ENCODE measurements around the gene TECPR1.

TECPR1 gene

DNA sequence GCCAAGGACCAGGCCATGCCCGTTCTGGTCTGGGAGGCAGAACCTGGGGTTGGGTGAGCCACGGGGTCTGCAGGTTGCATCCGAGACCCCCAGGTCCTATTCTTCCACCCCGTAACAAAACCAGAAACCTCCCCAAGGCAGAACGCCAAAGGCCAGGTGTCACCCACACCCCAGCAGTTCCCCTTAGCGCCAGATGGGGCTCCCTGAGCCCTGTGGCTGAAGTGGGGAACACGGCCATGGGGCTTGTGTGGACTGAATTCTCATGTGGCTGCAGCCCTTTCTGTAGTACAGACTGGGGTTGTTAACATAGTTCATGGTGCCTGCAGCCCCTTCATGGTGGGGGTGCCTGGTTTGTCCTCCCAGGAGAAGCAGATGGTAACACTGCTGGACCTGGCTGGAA, 39.7 kb upstream of the TECPR1 start:
- H3K36me3 ChIP-seq (ENCODE audit: insufficient read depth, low read length), result no peaks in the 10 kb centered on the region
- H3K27ac ChIP-seq (ENCODE audit: low read depth, low read length, poor library complexity, severe bottlenecking), result no peak overlapping the region
- TF ChIP-seq EZH2 (IDR thresholded peaks at IDR 0.05; ENCODE audit: borderline replicate concordance, low read length), result no peak
- TF ChIP-seq, protein P1, sequence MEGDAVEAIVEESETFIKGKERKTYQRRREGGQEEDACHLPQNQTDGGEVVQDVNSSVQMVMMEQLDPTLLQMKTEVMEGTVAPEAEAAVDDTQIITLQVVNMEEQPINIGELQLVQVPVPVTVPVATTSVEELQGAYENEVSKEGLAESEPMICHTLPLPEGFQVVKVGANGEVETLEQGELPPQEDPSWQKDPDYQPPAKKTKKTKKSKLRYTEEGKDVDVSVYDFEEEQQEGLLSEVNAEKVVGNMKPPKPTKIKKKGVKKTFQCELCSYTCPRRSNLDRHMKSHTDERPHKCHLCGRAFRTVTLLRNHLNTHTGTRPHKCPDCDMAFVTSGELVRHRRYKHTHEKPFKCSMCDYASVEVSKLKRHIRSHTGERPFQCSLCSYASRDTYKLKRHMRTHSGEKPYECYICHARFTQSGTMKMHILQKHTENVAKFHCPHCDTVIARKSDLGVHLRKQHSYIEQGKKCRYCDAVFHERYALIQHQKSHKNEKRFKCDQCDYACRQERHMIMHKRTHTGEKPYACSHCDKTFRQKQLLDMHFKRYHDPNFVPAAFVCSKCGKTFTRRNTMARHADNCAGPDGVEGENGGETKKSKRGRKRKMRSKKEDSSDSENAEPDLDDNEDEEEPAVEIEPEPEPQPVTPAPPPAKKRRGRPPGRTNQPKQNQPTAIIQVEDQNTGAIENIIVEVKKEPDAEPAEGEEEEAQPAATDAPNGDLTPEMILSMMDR (IDR thresholded peaks at IDR 0.05; ENCODE audit: low read length), result peak; percentile 29; the same call in 1 of the 2 replicates
- H3K27me3 ChIP-seq (ENCODE audit: insufficient read depth, low read length), result no peaks in the 10 kb centered on the region
- no peak overlapping the region for H2AFZ ChIP-seq (ENCODE audit: low read length)
- H3K4me3 ChIP-seq (ENCODE audit: low read depth, low read length, poor library complexity, severe bottlenecking), result no peak overlapping the region
- no peak overlapping the region for H3K4me2 ChIP-seq (ENCODE audit: low read length)
- no peaks in the 10 kb centered on the region for H3K9me2 ChIP-seq (ENCODE audit: low read depth, low read length)
- H3K9me3 ChIP-seq (ENCODE audit: low read length), result no peaks in the 10 kb centered on the region
- H3K79me2 ChIP-seq (ENCODE audit: insufficient read depth, low read length), result no peaks in the 10 kb centered on the region
- no peak overlapping the region for H3K9ac ChIP-seq (ENCODE audit: low read length)
- H4K20me1 ChIP-seq (ENCODE audit: insufficient read depth, low read length), result no peaks in the 10 kb centered on the region
- no peaks in the 10 kb centered on the region for H3F3A ChIP-seq (ENCODE audit: insufficient read depth, low read length)
- no peaks in the 10 kb centered on the region for H3K4me1 ChIP-seq (ENCODE audit: insufficient read depth, low read length, severe bottlenecking)

DNA sequence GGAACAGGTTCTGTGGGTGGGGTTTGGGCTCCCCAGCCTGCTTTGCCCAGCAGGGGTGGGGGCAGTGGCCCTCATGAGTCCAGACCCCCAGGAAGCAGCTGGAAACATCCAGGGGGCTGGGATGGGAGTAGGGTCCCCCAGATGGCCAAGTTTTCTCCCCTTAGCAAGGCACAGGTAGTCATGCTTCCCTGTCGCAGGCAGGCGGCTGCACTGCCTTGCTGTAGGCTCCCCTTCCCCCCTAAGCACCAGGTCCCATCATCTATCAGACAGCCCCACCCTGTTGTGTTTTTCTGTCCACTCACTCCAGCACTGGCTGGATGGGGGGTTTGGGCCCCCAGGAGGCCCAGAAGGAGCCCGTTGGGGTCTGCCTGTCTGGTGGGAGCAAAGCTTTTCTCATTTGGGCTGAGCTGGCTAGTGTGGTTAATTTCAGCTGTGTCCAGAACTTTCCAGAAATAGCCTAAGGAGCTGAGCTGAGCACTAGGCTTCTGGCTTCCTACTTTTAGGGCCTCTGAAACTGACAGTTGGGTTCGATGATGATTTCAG, 37.4 kb upstream of the TECPR1 start:
- Histone ChIP-seq H3F3A (ENCODE audit: insufficient read depth, low read length) (no peaks in the 10 kb centered on the region), H3K36me3 (ENCODE audit: insufficient read depth, low read length) (no peaks in the 10 kb centered on the region), H3K9me2 (ENCODE audit: low read depth, low read length) (no peaks in the 10 kb centered on the region), H3K4me2 (ENCODE audit: low read length) (no peak overlapping the region), H3K27me3 (ENCODE audit: insufficient read depth, low read length) (no peaks in the 10 kb centered on the region), H3K4me3 (ENCODE audit: low read depth, low read length, poor library complexity, severe bottlenecking) (no peak overlapping the region), H3K9ac (ENCODE audit: low read length) (no peak overlapping the region), H3K79me2 (ENCODE audit: insufficient read depth, low read length) (no peaks in the 10 kb centered on the region), H3K9me3 (ENCODE audit: low read length) (no peaks in the 10 kb centered on the region), H3K4me1 (ENCODE audit: insufficient read depth, low read length, severe bottlenecking) (no peaks in the 10 kb centered on the region), H4K20me1 (ENCODE audit: insufficient read depth, low read length) (no peaks in the 10 kb centered on the region), H2AFZ (ENCODE audit: low read length) (no peak overlapping the region), H3K27ac (ENCODE audit: low read depth, low read length, poor library complexity, severe bottlenecking) (no peak overlapping the region)
- TF ChIP-seq, protein P1 (IDR thresholded peaks at IDR 0.05; ENCODE audit: low read length), result no peak
- TF ChIP-seq EZH2 (IDR thresholded peaks at IDR 0.05; ENCODE audit: borderline replicate concordance, low read length), result no peak

DNA sequence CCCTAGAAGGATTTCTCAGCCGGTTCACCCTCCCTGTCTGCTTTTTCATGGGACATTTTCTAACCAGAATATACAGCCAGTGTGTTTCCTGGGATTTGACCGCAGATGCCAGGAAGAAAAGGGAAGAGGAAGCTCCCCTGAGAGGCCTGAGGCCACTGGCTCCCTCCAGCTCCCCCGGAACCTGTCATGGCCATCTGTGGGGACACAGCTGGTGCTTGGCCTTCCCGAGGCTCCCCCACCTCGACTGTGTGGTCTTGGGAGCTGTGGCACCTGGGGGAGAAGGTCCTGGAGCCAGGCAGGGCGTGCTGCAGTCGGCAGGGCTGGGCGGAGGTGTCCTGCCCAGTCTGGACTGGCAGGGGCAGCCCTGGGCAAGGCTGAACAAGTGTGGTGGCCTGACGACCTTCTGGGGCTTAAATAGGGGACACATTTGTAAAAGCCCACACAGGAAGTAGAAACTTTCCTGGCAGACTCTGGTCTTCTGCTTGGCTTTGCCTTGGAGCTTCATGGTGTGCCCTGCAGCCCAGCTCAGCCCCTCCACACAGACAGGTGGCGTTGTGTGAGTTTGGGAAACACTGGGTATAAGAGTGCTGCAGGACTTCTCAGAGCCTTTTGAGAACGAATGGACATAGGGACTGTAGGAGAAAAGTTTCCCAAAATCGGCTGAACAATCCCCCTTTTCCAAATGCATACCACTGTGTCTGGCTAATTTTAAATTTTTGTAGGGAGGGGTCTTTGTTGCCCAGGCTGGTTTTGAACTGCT, 36.2 kb upstream of the TECPR1 start:
- Histone ChIP-seq H3K9me2 (ENCODE audit: low read depth, low read length) (no peaks in the 10 kb centered on the region), H3K4me2 (ENCODE audit: low read length) (no peak overlapping the region), H3K4me3 (ENCODE audit: low read depth, low read length, poor library complexity, severe bottlenecking) (no peak overlapping the region), H3K9me3 (ENCODE audit: low read length) (no peaks in the 10 kb centered on the region), H3K27me3 (ENCODE audit: insufficient read depth, low read length) (no peaks in the 10 kb centered on the region), H3F3A (ENCODE audit: insufficient read depth, low read length) (no peaks in the 10 kb centered on the region), H4K20me1 (ENCODE audit: insufficient read depth, low read length) (no peaks in the 10 kb centered on the region), H3K4me1 (ENCODE audit: insufficient read depth, low read length, severe bottlenecking) (no peaks in the 10 kb centered on the region), H2AFZ (ENCODE audit: low read length) (no peak overlapping the region), H3K27ac (ENCODE audit: low read depth, low read length, poor library complexity, severe bottlenecking) (no peak overlapping the region), H3K79me2 (ENCODE audit: insufficient read depth, low read length) (no peaks in the 10 kb centered on the region), H3K9ac (ENCODE audit: low read length) (no peak overlapping the region), H3K36me3 (ENCODE audit: insufficient read depth, low read length) (peaks cover 6% of the 10 kb centered on the region; the same call in 1 of the 2 replicates)
- TF ChIP-seq, protein P1 (IDR thresholded peaks at IDR 0.05; ENCODE audit: low read length), result no peak
- TF ChIP-seq EZH2 (IDR thresholded peaks at IDR 0.05; ENCODE audit: borderline replicate concordance, low read length), result no peak
